SK-N-SH treated with all-trans-retinoic acid at 6 μM for 48 hours (cell line): ENCODE results near the gene GNAT3.

Experiments
- ATAC-seq: fragments of 200-7000 bp; cut with Tn5 transposase; 3 replicates; pipeline ENCODE4 v1.9.1; 2020; ENCODE audit warnings: mild to moderate bottlenecking, moderate library complexity
- ARNTL ChIP-seq: fragments of 450-650 bp; formaldehyde crosslinking; IDR thresholded peaks from 2 replicates; pipeline ENCODE4 v1.5.0; 2020; ENCODE audit warnings: low read depth, mild to moderate bottlenecking, moderate library complexity, borderline replicate concordance
- BACH2 ChIP-seq: fragments of 250-450 bp; sonication (Bioruptor Pico); IDR thresholded peaks from 2 replicates; pipeline ENCODE4 v1.9.0; 2021; ENCODE audit warnings: mild to moderate bottlenecking, borderline replicate concordance
- CSDC2 ChIP-seq: fragments of 250-450 bp; sonication (Bioruptor Pico); IDR thresholded peaks from 2 replicates; pipeline ENCODE4 v1.5.0; 2020; ENCODE audit warnings: mild to moderate bottlenecking, moderate library complexity
- ESRRG ChIP-seq: fragments of 250-450 bp; sonication (Bioruptor Pico); IDR thresholded peaks from 2 replicates; pipeline ENCODE4 v1.6.1; 2021; ENCODE audit warnings: mild to moderate bottlenecking
- ISL1 ChIP-seq: fragments of 250-450 bp; sonication (Bioruptor Pico); IDR thresholded peaks from 2 replicates; pipeline ENCODE4 v2.1.2; 2022; ENCODE audit warnings: mild to moderate bottlenecking, moderate library complexity
- OSR1 ChIP-seq: fragments of 250-450 bp; sonication (Bioruptor Pico); IDR thresholded peaks from 2 replicates; pipeline ENCODE4 v1.8.0; 2022; ENCODE audit warnings: moderate library complexity, mild to moderate bottlenecking, inconsistent platforms
- PPARA ChIP-seq: fragments of 250-450 bp; sonication (Bioruptor Pico); IDR thresholded peaks from 2 replicates; pipeline ENCODE4 v1.5.0; 2020; ENCODE audit warnings: mild to moderate bottlenecking, borderline replicate concordance
- RARB ChIP-seq: fragments of 250-450 bp; sonication (Bioruptor Pico); IDR thresholded peaks from 2 replicates; pipeline ENCODE4 v1.8.0; 2021; ENCODE audit warnings: mild to moderate bottlenecking, moderate library complexity
- SNAI2 ChIP-seq: fragments of 250-450 bp; sonication (Bioruptor Pico); IDR thresholded peaks from 2 replicates; pipeline ENCODE4 v1.5.0; 2020; ENCODE audit warnings: mild to moderate bottlenecking, moderate library complexity
- TCF4 ChIP-seq: fragments of 250-450 bp; sonication (Bioruptor Pico); IDR thresholded peaks from 2 replicates; pipeline ENCODE4 v1.8.0; 2021; ENCODE audit warnings: mild to moderate bottlenecking, moderate library complexity, borderline replicate concordance
- TOX ChIP-seq: fragments of 250-450 bp; sonication (Bioruptor Pico); IDR thresholded peaks from 2 replicates; pipeline ENCODE4 v1.8.0; 2021; ENCODE audit warnings: mild to moderate bottlenecking, moderate library complexity, borderline replicate concordance
- ZC3H10 ChIP-seq: fragments of 250-450 bp; sonication (Bioruptor Pico); IDR thresholded peaks from 2 replicates; pipeline ENCODE4 v1.5.1; 2021; ENCODE audit warnings: mild to moderate bottlenecking, moderate library complexity
- ZFP3 ChIP-seq: fragments of 250-450 bp; sonication (Bioruptor Pico); IDR thresholded peaks from 2 replicates; pipeline ENCODE4 v1.5.0; 2020; ENCODE audit warnings: mild to moderate bottlenecking, moderate library complexity
- ZFP30 ChIP-seq: fragments of 450-650 bp; formaldehyde crosslinking; IDR thresholded peaks from 2 replicates; pipeline ENCODE4 v1.5.0; 2022; ENCODE audit warnings: mild to moderate bottlenecking, moderate library complexity
- ZNF565 ChIP-seq: fragments of 450-650 bp; formaldehyde crosslinking; conservative IDR thresholded peaks from 2 replicates; pipeline ENCODE4 v1.5.0; 2020; ENCODE audit warnings: low read depth, mild to moderate bottlenecking, moderate library complexity
- ZNF70 ChIP-seq: fragments of 450-650 bp; formaldehyde crosslinking; IDR thresholded peaks from 2 replicates; pipeline ENCODE4 v1.5.0; 2020; ENCODE audit warnings: mild to moderate bottlenecking, moderate library complexity
- ZNF8 ChIP-seq: fragments of 450-650 bp; formaldehyde crosslinking; IDR thresholded peaks from 2 replicates; pipeline ENCODE4 v1.5.0; 2020; ENCODE audit warnings: mild to moderate bottlenecking, moderate library complexity
- TF ChIP-seq, protein P1 (sequence below): fragments of 250-450 bp; sonication (Bioruptor Pico); IDR thresholded peaks from 2 replicates; pipeline ENCODE4 v1.8.0; 2021; ENCODE audit warnings: low read depth, mild to moderate bottlenecking, moderate library complexity, borderline replicate concordance
- TF ChIP-seq, protein P2 (sequence below): fragments of 250-450 bp; sonication (Bioruptor Pico); IDR thresholded peaks from 2 replicates; pipeline ENCODE4 v1.5.0; 2020; ENCODE audit warnings: mild to moderate bottlenecking, moderate library complexity
- TF ChIP-seq, protein P3 (sequence below): fragments of 250-450 bp; sonication (Bioruptor Pico); IDR thresholded peaks from 2 replicates; pipeline ENCODE4 v1.5.1; 2020; ENCODE audit warnings: low read depth, mild to moderate bottlenecking, moderate library complexity
- TF ChIP-seq, protein P4 (sequence below): fragments of 250-450 bp; sonication (Bioruptor Pico); IDR thresholded peaks from 2 replicates; pipeline ENCODE4 v1.8.0; 2020; ENCODE audit warnings: mild to moderate bottlenecking, moderate library complexity, borderline replicate concordance

The GNAT3 gene

DNA sequence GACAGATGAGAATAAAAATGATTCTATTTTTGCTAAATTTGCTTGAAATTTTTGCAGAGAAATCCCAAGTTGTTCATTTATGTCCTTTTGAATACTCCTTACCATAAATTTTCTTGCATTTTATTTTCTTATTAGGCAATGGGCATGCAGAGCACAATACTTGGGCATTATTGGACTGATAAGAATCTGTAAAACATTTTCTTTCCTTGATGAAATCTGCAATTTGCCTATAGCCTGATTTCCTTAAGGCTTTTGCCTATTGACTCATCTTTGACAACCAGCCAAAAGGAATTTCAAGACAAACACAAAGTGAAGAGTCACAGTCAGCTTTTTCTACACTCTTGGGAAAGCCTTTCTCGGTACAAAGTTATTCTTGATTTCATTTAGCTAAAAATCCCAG, 30.5 kb upstream of the GNAT3 start (continued):
- TF ChIP-seq, protein P1, sequence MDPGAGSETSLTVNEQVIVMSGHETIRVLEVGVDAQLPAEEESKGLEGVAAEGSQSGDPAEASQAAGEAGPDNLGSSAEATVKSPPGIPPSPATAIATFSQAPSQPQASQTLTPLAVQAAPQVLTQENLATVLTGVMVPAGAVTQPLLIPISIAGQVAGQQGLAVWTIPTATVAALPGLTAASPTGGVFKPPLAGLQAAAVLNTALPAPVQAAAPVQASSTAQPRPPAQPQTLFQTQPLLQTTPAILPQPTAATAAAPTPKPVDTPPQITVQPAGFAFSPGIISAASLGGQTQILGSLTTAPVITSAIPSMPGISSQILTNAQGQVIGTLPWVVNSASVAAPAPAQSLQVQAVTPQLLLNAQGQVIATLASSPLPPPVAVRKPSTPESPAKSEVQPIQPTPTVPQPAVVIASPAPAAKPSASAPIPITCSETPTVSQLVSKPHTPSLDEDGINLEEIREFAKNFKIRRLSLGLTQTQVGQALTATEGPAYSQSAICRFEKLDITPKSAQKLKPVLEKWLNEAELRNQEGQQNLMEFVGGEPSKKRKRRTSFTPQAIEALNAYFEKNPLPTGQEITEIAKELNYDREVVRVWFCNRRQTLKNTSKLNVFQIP, result peak; percentile 26; the same call in 1 of the 2 replicates
- TF ChIP-seq, protein P2, sequence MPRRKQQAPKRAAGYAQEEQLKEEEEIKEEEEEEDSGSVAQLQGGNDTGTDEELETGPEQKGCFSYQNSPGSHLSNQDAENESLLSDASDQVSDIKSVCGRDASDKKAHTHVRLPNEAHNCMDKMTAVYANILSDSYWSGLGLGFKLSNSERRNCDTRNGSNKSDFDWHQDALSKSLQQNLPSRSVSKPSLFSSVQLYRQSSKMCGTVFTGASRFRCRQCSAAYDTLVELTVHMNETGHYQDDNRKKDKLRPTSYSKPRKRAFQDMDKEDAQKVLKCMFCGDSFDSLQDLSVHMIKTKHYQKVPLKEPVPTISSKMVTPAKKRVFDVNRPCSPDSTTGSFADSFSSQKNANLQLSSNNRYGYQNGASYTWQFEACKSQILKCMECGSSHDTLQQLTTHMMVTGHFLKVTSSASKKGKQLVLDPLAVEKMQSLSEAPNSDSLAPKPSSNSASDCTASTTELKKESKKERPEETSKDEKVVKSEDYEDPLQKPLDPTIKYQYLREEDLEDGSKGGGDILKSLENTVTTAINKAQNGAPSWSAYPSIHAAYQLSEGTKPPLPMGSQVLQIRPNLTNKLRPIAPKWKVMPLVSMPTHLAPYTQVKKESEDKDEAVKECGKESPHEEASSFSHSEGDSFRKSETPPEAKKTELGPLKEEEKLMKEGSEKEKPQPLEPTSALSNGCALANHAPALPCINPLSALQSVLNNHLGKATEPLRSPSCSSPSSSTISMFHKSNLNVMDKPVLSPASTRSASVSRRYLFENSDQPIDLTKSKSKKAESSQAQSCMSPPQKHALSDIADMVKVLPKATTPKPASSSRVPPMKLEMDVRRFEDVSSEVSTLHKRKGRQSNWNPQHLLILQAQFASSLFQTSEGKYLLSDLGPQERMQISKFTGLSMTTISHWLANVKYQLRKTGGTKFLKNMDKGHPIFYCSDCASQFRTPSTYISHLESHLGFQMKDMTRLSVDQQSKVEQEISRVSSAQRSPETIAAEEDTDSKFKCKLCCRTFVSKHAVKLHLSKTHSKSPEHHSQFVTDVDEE (CRISPR knock-in tag), result no peak
- no peak for TF ChIP-seq ZFP3
- TF ChIP-seq, protein P3, sequence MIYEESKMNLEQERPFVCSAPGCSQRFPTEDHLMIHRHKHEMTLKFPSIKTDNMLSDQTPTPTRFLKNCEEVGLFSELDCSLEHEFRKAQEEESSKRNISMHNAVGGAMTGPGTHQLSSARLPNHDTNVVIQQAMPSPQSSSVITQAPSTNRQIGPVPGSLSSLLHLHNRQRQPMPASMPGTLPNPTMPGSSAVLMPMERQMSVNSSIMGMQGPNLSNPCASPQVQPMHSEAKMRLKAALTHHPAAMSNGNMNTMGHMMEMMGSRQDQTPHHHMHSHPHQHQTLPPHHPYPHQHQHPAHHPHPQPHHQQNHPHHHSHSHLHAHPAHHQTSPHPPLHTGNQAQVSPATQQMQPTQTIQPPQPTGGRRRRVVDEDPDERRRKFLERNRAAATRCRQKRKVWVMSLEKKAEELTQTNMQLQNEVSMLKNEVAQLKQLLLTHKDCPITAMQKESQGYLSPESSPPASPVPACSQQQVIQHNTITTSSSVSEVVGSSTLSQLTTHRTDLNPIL, result peak; percentile 89
- TF ChIP-seq SNAI2 (CRISPR knock-in tag), result no peak

DNA sequence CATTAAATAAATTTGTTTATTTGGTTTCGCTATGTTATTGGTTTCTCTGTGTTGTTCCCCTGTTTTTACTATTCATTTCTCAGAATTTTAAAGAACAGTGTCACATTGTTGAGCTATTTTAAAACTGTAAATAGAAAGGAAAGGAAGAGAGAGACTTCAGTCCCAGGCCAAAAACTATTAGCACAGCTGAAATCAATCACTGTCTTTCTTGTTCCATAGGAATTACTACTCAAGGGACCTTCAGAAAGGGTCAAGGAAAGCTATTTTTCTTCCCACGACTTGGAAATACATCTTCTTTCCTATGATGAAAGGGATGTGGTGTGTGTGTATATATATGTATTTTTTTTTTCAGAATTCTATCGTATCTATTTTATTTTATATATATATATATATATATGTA, 29.0 kb upstream of the GNAT3 start:
- TF ChIP-seq PPARA (CRISPR knock-in tag), result no peak
- TF ChIP-seq ZC3H10, result no peak
- TF ChIP-seq ZNF70 (CRISPR knock-in tag), result no peak
- no peak for TF ChIP-seq TCF4 (CRISPR knock-in tag)
- TF ChIP-seq CSDC2, result no peak
- TF ChIP-seq TOX, result no peak
- TF ChIP-seq ZNF8 (CRISPR knock-in tag), result no peak
- TF ChIP-seq ARNTL (CRISPR knock-in tag), result no peak
- TF ChIP-seq, protein P4, sequence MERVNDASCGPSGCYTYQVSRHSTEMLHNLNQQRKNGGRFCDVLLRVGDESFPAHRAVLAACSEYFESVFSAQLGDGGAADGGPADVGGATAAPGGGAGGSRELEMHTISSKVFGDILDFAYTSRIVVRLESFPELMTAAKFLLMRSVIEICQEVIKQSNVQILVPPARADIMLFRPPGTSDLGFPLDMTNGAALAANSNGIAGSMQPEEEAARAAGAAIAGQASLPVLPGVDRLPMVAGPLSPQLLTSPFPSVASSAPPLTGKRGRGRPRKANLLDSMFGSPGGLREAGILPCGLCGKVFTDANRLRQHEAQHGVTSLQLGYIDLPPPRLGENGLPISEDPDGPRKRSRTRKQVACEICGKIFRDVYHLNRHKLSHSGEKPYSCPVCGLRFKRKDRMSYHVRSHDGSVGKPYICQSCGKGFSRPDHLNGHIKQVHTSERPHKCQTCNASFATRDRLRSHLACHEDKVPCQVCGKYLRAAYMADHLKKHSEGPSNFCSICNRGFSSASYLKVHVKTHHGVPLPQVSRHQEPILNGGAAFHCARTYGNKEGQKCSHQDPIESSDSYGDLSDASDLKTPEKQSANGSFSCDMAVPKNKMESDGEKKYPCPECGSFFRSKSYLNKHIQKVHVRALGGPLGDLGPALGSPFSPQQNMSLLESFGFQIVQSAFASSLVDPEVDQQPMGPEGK (CRISPR knock-in tag), result no peak
- TF ChIP-seq BACH2 (CRISPR knock-in tag), result no peak
- no peak for TF ChIP-seq ESRRG (CRISPR knock-in tag)
- TF ChIP-seq ZFP30, result no peak
- TF ChIP-seq, protein P1, result no peak
- TF ChIP-seq ZNF565, result no peak
- TF ChIP-seq ISL1 (CRISPR knock-in tag), result no peak
- no peak for TF ChIP-seq OSR1 (CRISPR knock-in tag)
- TF ChIP-seq ZFP3, result no peak
- TF ChIP-seq, protein P2 (CRISPR knock-in tag), result no peak
- TF ChIP-seq RARB (CRISPR knock-in tag), result no peak
- no peak for ATAC-seq
